ENCODE measurements around the gene SPDYE16. TPM values are rescaled to one million over a fixed set of nuclear protein-coding genes. Genes with fewer than 3 reads are reported as not detected.
"Not testable (repeated sequence)": the region's sequence is repeated elsewhere in the genome, so short reads cannot be mapped to it uniquely, and the experiment has no call there.

SPDYE16 gene
- total RNA-seq, result under 1 TPM; 0.26 to 0.69 TPM
- polyA plus RNA-seq, result not detected
- 0 to 1.5 (median 0) reads per million in 6 experiments for total RNA-seq

GRCh38 chr7:76543197-76543596, at the start of gene SPDYE16:
Gene SPDYE16 (minus strand): TSS chr7:76543297. CDS start chr7:76541459, 1,838 bp downstream.
- H3K4me1 Mint-ChIP-seq, H3K27ac Mint-ChIP-seq, H3K27me3 Mint-ChIP-seq, H3K9me3 Mint-ChIP-seq, ATAC-seq, H3K4me3 Mint-ChIP-seq, POLR2A ChIA-PET, DNase-seq, H3K36me3 Mint-ChIP-seq: not testable (repeated sequence)

GRCh38 chr7:76592694-76593093, 49.6 kb upstream of the SPDYE16 start:
- H3K36me3 Mint-ChIP-seq, DNase-seq, H3K27me3 Mint-ChIP-seq, ATAC-seq, POLR2A ChIA-PET, H3K9me3 Mint-ChIP-seq, H3K4me3 Mint-ChIP-seq: not testable (repeated sequence)
- peaks cover 18 to 65% (median 29%) of the 10 kb centered on the region in 4 donors for H3K4me1 Mint-ChIP-seq
- H3K27ac Mint-ChIP-seq, result peak overlapping the region in 1 of 10 donors; percentile 8

DNA sequence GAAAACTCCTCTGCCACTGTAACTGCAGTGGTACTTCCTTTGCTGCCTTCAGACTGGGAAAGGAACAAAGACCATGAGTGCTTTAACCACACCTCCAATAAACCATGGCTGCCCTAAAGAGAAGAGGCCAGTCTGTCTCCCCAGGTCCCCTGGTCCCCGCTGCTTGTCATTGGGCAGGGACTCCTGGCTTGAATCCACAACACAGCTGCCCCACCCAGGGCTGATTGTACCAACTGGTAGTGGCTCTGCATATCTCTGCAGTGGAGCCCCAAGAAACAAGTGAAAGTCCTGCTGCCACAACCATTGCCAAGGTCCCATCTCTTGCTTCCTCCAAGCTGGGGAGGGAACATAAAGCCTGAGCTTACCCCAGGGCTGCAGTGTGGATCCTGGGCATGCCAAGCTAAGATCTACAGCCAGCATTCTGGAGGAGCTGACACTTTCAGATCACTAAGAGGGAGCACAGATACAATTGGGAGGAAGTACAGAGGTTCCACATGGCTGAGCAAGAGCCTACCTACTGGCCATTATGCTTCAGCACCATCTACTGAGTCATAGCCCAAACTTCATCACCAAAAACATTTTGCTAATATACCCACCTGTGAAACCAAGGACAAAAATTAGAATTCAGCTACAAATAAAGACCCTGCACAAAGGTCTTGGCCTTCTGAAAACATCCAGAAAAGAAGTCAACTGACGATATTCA, 48.7 kb upstream of the SPDYE16 start:
- H3K27me3 Mint-ChIP-seq, ATAC-seq, POLR2A ChIA-PET, H3K4me3 Mint-ChIP-seq, H3K27ac Mint-ChIP-seq, H3K36me3 Mint-ChIP-seq, DNase-seq, H3K9me3 Mint-ChIP-seq: not testable (repeated sequence)
- H3K4me1 Mint-ChIP-seq, result peaks cover 15 to 65% (median 29%) of the 10 kb centered on the region in 4 donors

DNA sequence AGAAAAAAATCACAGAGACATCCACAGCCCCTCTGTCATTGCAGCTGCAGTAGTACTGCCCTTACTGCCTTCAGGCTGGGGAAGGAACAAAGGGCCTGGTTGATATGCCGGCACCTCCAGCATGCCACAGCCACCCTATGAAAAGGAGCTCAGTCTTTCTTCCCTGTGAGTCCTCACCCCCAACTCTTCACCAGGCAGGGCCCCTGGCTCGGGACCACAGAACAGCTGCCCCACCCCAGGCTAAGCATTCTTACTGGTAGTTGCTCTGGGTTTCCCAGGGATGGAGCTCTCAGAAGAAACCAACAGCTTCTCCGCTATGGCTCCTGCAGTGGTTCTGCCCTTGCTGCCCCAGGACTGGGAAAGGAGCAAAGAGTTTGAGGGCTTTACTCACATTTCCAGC, 47.9 kb upstream of the SPDYE16 start:
- DNase-seq, H3K27me3 Mint-ChIP-seq, H3K27ac Mint-ChIP-seq, ATAC-seq, H3K4me3 Mint-ChIP-seq, POLR2A ChIA-PET, H3K9me3 Mint-ChIP-seq, H3K36me3 Mint-ChIP-seq: not testable (repeated sequence)
- H3K4me1 Mint-ChIP-seq, result peaks cover 14 to 64% (median 28%) of the 10 kb centered on the region in 4 donors

DNA sequence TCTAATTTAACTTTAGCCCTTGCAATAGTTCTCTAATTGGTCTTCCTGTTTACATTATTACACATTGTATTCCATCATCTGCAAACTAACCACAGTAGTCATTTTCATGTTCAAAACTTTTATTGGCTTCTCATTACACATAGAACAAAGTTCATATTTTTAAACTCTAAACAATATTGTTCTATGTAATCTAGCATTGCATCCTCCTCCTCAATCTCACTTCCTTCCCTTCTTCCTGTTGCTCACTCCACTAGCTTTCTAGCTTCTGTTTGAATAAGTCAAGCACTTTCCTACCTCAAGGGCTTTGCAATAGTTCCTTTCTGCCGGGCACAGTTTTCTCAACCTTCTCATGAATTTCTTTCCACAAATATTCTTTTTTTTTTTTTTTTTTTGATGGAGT, 45.5 kb upstream of the SPDYE16 start:
- H3K27me3 Mint-ChIP-seq, H3K36me3 Mint-ChIP-seq, H3K9me3 Mint-ChIP-seq, DNase-seq, POLR2A ChIA-PET: not testable (repeated sequence)
- H3K4me1 Mint-ChIP-seq, result peaks cover 14 to 69% (median 40%) of the 10 kb centered on the region in 4 donors
- H3K27ac Mint-ChIP-seq, result peak overlapping the region in 6 of 10 donors; percentile 14 to 72 (median 50)
- H3K4me3 Mint-ChIP-seq, result peak overlapping the region in 2 of 10 donors; percentile 39 to 43
- peak in 1 of 2 donors; percentile 20 for ATAC-seq

DNA sequence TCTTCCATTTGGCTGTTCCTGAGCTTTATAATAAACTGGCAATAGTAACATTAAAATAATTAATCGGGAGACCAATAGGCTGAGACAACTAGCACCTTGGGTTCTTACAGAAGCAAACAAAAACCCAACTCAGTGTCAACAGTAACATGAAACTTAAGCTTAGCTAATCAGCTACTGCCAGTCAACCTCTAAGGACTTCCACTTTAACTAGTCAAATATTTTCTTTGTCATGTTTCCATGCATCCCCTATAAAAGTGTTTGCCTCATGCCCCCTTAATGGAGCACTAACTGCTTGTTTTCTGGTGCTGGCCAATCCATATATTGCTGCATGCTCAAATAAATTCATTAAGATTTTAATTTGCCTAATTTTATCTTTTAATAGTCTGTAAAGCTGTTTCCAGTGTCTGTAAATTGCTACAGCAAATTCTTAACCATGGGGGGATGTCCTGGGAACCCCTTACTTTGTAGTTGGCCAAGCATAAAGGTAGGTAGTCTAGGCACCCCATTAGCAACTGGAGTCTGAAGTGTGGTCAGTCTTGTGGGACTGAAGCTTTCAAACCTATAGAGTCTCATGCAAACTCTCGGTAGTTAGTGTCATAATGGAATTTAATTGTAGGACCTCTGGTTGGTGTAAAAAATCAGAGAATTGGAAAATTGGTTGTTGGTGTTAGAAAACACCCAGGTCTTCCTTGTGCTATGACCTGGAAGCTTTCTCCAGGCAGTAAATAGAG, 43.7 kb upstream of the SPDYE16 start:
- H3K36me3 Mint-ChIP-seq, H3K9me3 Mint-ChIP-seq, H3K27me3 Mint-ChIP-seq, ATAC-seq, DNase-seq, H3K4me3 Mint-ChIP-seq: not testable (repeated sequence)
- Mint-ChIP-seq H3K4me1 (peaks cover 18 to 73% (median 49%) of the 10 kb centered on the region in 4 donors), H3K27ac (peak overlapping the region in 2 of 10 donors; percentile 32 to 52)
- POLR2A ChIA-PET, result interaction anchor here (0.6 kb wide), 1 partner anchor 938 kb away, joined by 3 read pairs; no protein-coding TSS in a partner anchor

- H3K36me3 Mint-ChIP-seq, H3K27me3 Mint-ChIP-seq, H3K9me3 Mint-ChIP-seq, POLR2A ChIA-PET: not testable (repeated sequence)
- Mint-ChIP-seq H3K27ac (peak overlapping the region; percentile 73 to 95 (median 86)), H3K4me1 (peaks cover 21 to 70% (median 51%) of the 10 kb centered on the region in 4 donors), H3K4me3 (peak overlapping the region; percentile 55 to 82 (median 70))
- ATAC-seq, result peak; percentile 54 to 67
- peak in 2 of 10 donors; percentile 17 to 20 for DNase-seq
These were observed 40.7 kb upstream of the SPDYE16 start for GRCh38 chr7:76583636-76584281.

- Mint-ChIP-seq H3K27ac (peak overlapping the region in 9 of 10 donors; percentile 69 to 95 (median 85)), H3K4me3 (peak overlapping the region in 9 of 10 donors; percentile 55 to 81 (median 70)), H3K4me1 (peaks cover 17 to 65% (median 46%) of the 10 kb centered on the region in 4 donors)
- H3K9me3 Mint-ChIP-seq, DNase-seq, POLR2A ChIA-PET, H3K27me3 Mint-ChIP-seq, H3K36me3 Mint-ChIP-seq: not testable (repeated sequence)
- peak; percentile 50 to 54 for ATAC-seq
These were observed 39.9 kb upstream of the SPDYE16 start for GRCh38 chr7:76582848-76583631.

DNA sequence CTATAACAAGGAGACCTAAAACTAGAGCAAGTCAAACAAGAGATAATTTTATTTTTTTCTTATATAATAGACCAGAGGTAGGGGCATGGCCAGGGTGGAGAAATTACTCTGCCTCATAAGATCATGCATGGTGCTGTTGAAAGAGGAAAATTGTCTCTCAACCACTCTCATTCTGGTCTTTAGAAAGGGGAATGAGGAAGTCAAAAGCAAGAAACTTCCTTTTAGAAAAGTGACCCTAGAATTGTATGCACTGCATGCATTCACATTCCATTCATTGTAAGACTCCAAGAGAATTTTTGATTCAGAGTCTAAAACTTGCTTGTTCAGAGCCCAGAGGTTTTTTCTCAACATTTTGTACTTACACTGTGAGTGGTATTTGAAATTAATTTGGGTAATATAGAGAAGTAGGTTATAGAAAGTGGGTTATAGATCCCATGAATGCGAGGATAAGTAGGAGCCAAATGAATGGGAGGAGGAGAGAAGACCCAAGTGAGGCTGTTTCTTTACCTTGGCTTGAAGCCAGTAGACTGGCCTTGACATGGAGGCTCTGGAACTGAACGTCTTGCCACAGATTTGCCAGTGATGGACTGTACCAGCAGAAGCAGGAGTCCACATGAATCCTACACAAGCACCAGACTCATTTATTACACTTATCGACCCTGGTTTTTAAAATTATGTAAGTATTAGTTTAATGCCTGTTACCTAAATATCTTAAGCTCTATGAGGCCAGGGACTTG, 33.0 kb upstream of the SPDYE16 start:
- H3K9me3 Mint-ChIP-seq, H3K27ac Mint-ChIP-seq, ATAC-seq, POLR2A ChIA-PET, H3K27me3 Mint-ChIP-seq, DNase-seq, H3K4me3 Mint-ChIP-seq: not testable (repeated sequence)
- Mint-ChIP-seq H3K4me1 (peaks cover 5 to 16% (median 9%) of the 10 kb centered on the region in 4 donors), H3K36me3 (peaks cover 0 to 14% (median 4%) of the 10 kb centered on the region in 3 donors)

- H3K9me3 Mint-ChIP-seq, H3K27me3 Mint-ChIP-seq, POLR2A ChIA-PET, ATAC-seq, DNase-seq, H3K27ac Mint-ChIP-seq, H3K4me3 Mint-ChIP-seq: not testable (repeated sequence)
- Mint-ChIP-seq H3K4me1 (peaks cover 5 to 16% (median 9%) of the 10 kb centered on the region in 4 donors), H3K36me3 (peaks cover 0 to 17% (median 4%) of the 10 kb centered on the region in 3 donors)
These were observed 32.3 kb upstream of the SPDYE16 start for GRCh38 chr7:76575431-76575830.

DNA sequence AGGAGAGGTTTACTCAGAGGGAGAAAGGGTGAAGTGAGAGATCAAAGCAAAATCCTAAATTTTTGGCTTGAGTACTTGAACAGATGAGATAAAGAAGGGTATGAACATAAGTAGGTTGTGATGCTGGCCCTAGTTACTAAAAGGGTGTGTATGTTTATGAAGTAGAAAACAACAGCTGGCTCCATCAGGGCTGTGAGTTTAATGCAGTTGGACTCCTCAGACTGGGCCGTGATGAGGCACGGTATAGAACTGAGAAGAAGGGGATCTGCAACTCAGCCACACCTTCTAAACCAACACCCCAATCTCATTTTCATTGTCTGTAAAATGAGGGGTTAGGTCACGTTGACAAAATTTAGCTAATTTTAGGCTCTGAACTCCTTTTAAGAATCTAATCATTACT, 29.2 kb upstream of the SPDYE16 start:
- ATAC-seq, H3K27me3 Mint-ChIP-seq, H3K4me3 Mint-ChIP-seq, H3K9me3 Mint-ChIP-seq, POLR2A ChIA-PET, DNase-seq: not testable (repeated sequence)
- Mint-ChIP-seq H3K27ac (peak overlapping the region in 1 of 10 donors; percentile 26), H3K36me3 (peaks cover 0 to 19% (median 4%) of the 10 kb centered on the region in 3 donors), H3K4me1 (peaks cover 5 to 19% (median 6%) of the 10 kb centered on the region in 4 donors)
